ENCODE measurements around the gene ANKS1A. TPM values are rescaled to one million over a fixed set of nuclear protein-coding genes. Genes with fewer than 3 reads are reported as not detected.

Gene ANKS1A
- total and polyA plus RNA-seq, 2 experiments from 2014 or later = 12.1 to 31.9 TPM

- H3K9me3 Mint-ChIP-seq = no peaks in the 10 kb centered on the region
- Histone ChIP-seq H3K4me1 (ENCODE audit: insufficient read depth) (no peaks in the 10 kb centered on the region), H3K9me2 (ENCODE audit: insufficient read depth) (no peaks in the 10 kb centered on the region), H3K4me2 (no peak overlapping the region), H3K36me3 (ENCODE audit: insufficient read depth) (no peaks in the 10 kb centered on the region), H3K27me3 (ENCODE audit: insufficient read depth) (no peaks in the 10 kb centered on the region), H3K79me2 (replicated peaks; ENCODE audit: insufficient read depth) (peaks cover 5% of the 10 kb centered on the region), H3K4me3 (no peak overlapping the region), H3K27ac (ENCODE audit: low read depth) (no peak overlapping the region), H4K20me1 (replicated peaks; ENCODE audit: insufficient read depth) (peaks cover 16% of the 10 kb centered on the region), H2AFZ (no peak overlapping the region), H3F3A (replicated peaks; ENCODE audit: low read depth) (no peaks in the 10 kb centered on the region)
- ATAC-seq = no peak
- DNase-seq (ENCODE audit: low spot score) = no peak
- TF ChIP-seq CTCF (conservative IDR thresholded peaks at IDR 0.05; ENCODE audit: low read depth in 2 of 2) (no peak), ZNF114 (CRISPR knock-in tag; IDR thresholded peaks at IDR 0.05) (no peak), ETS1 (IDR thresholded peaks at IDR 0.05) (no peak), POLR2AphosphoS5 (IDR thresholded peaks at IDR 0.05; ENCODE audit: low read depth) (no peak), REST (IDR thresholded peaks at IDR 0.05; ENCODE audit: unreplicated experiment) (no peak), CREB1 (CRISPR knock-in tag; IDR thresholded peaks at IDR 0.05; ENCODE audit: low read depth) (no peak), EZH2 (IDR thresholded peaks at IDR 0.05; ENCODE audit: low read depth, unreplicated experiment) (no peak), EZH2phosphoT487 (IDR thresholded peaks at IDR 0.05; ENCODE audit: unreplicated experiment) (no peak)
- no peaks in the 10 kb centered on the region for H3K36me3 Mint-ChIP-seq (ENCODE audit: low read depth)
- H3K27ac Mint-ChIP-seq = no peak overlapping the region
- no peaks in the 10 kb centered on the region for H3K27me3 Mint-ChIP-seq (ENCODE audit: insufficient read depth, low read depth, poor library complexity)
- no peak overlapping the region for H3K4me3 Mint-ChIP-seq
- no peaks in the 10 kb centered on the region for H3K4me1 Mint-ChIP-seq
Observed at GRCh38 chr6:34959224-34959623, 70.2 kb downstream of the ANKS1A start.

- H3K9me2 ChIP-seq (ENCODE audit: insufficient read depth) = no peaks in the 10 kb centered on the region
- H3K4me3 Mint-ChIP-seq = no peak overlapping the region
- H3K4me1 Mint-ChIP-seq = no peaks in the 10 kb centered on the region
- H2AFZ ChIP-seq = no peak overlapping the region
- no peaks in the 10 kb centered on the region for H3K9me3 Mint-ChIP-seq
- no peaks in the 10 kb centered on the region for H3K27me3 Mint-ChIP-seq (ENCODE audit: insufficient read depth, low read depth, poor library complexity)
- H3K36me3 ChIP-seq (ENCODE audit: insufficient read depth) = no peaks in the 10 kb centered on the region
- H3K4me1 ChIP-seq (ENCODE audit: insufficient read depth) = no peaks in the 10 kb centered on the region
- H3K27me3 ChIP-seq (ENCODE audit: insufficient read depth) = no peaks in the 10 kb centered on the region
- H3K79me2 ChIP-seq (replicated peaks; ENCODE audit: insufficient read depth) = peaks cover 20% of the 10 kb centered on the region
- no peaks in the 10 kb centered on the region for H3K36me3 Mint-ChIP-seq (ENCODE audit: low read depth)
- no peak overlapping the region for H3K27ac ChIP-seq (ENCODE audit: low read depth)
- ATAC-seq (no peak), DNase-seq (ENCODE audit: low spot score) (no peak)
- H3K27ac Mint-ChIP-seq = peak overlapping the region; percentile 21; the same call in 1 of the 2 replicates
- H3F3A ChIP-seq (replicated peaks; ENCODE audit: low read depth) = no peaks in the 10 kb centered on the region
- no peak overlapping the region for H3K4me2 ChIP-seq
- no peak overlapping the region for H3K4me3 ChIP-seq
- peaks cover 16% of the 10 kb centered on the region for H4K20me1 ChIP-seq (replicated peaks; ENCODE audit: insufficient read depth)
- TF ChIP-seq ZNF114 (CRISPR knock-in tag; IDR thresholded peaks at IDR 0.05) = no peak
- no peak for TF ChIP-seq REST (IDR thresholded peaks at IDR 0.05; ENCODE audit: unreplicated experiment)
- TF ChIP-seq JUNB (IDR thresholded peaks at IDR 0.05; ENCODE audit: unreplicated experiment) = no peak
- TF ChIP-seq CTCF (conservative IDR thresholded peaks at IDR 0.05; ENCODE audit: low read depth in 2 of 2) = no peak
- no peak for TF ChIP-seq ZNF331 (CRISPR knock-in tag; IDR thresholded peaks at IDR 0.05; ENCODE audit: low read depth)
- TF ChIP-seq POLR2AphosphoS5 (IDR thresholded peaks at IDR 0.05; ENCODE audit: low read depth) = no peak
- TF ChIP-seq CREB1 (CRISPR knock-in tag; IDR thresholded peaks at IDR 0.05; ENCODE audit: low read depth) = no peak
Observed at GRCh38 chr6:34961082-34961481, 72.0 kb downstream of the ANKS1A start.

Measured in GM23338 (cell line).